ENCODE measurements around the gene ENTPD1. TPM values are rescaled to one million over a fixed set of nuclear protein-coding genes. Genes with fewer than 3 reads are reported as not detected.
A peak's percentile ranks its signal among the peaks of the same experiment; 100 is the strongest.

Gene ENTPD1
- total and polyA plus RNA-seq, 10 of the 15 experiments (the other 5 are each of a cell fraction or from before 2014, with no cell fraction given), result 110 to 413 (median 161) TPM

DNA sequence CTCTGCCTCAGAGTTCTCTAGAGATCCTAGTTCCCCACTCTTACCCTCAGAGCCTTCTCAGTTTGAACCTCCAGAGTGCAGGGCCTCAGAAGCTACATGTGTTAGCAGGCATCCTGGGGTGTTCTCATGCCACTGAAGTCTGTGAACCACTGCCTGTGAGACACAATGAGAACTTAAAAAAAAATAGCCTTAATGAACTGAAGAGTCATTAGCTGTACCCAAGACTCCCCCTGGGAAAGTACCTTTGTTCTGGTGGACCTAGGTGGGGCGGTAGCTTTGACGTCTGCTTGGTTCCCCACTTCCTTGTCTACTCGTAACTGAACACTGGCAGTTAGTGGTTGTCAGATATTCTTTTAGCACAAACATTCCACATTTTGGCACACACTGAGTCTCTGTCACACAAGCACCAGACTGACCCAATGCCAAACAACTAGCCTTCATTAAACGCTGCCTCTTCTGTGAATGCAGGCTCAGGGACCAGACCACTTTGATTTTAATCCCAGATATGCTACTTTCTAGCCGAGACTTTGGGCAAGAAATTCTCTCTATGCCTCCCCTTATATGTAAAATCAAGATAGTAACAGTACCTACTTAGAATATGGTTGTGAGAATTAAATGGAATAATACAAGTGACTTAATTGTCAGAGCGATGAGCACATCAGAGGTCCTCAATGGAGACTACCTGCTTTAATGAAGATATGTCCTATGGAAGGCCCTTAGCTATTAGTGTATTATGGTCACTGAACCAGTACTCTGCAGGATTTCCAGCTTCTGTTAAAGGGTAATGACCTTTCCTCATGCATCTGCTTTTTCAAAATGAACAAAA is 76.5 kb downstream of the ENTPD1 start (continued):
- TF ChIP-seq TCF7 (IDR thresholded peaks at IDR 0.05; ENCODE audit: borderline replicate concordance) (peak; percentile 63), HDGF (IDR thresholded peaks at IDR 0.05) (no peak), NBN (IDR thresholded peaks at IDR 0.05) (peak; percentile 99), CBFB (IDR thresholded peaks at IDR 0.05; ENCODE audit: low read depth) (peak; percentile 70; the same call in 1 of the 2 replicates), JUND (IDR thresholded peaks at IDR 0.05; ENCODE audit: low read depth, low read length) (peak; percentile 78), SMC3 (IDR thresholded peaks at IDR 0.05; ENCODE audit: borderline replicate concordance, low read length) (no peak; the same call in 1 of the 2 replicates), STAT1 (conservative IDR thresholded peaks at IDR 0.05) (no peak; the same call in 1 of the 2 replicates)
- TF ChIP-seq, protein P1, sequence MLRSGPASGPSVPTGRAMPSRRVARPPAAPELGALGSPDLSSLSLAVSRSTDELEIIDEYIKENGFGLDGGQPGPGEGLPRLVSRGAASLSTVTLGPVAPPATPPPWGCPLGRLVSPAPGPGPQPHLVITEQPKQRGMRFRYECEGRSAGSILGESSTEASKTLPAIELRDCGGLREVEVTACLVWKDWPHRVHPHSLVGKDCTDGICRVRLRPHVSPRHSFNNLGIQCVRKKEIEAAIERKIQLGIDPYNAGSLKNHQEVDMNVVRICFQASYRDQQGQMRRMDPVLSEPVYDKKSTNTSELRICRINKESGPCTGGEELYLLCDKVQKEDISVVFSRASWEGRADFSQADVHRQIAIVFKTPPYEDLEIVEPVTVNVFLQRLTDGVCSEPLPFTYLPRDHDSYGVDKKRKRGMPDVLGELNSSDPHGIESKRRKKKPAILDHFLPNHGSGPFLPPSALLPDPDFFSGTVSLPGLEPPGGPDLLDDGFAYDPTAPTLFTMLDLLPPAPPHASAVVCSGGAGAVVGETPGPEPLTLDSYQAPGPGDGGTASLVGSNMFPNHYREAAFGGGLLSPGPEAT (IDR thresholded peaks at IDR 0.05; ENCODE audit: low read depth), result peak; percentile 99
- TF ChIP-seq, protein P2, sequence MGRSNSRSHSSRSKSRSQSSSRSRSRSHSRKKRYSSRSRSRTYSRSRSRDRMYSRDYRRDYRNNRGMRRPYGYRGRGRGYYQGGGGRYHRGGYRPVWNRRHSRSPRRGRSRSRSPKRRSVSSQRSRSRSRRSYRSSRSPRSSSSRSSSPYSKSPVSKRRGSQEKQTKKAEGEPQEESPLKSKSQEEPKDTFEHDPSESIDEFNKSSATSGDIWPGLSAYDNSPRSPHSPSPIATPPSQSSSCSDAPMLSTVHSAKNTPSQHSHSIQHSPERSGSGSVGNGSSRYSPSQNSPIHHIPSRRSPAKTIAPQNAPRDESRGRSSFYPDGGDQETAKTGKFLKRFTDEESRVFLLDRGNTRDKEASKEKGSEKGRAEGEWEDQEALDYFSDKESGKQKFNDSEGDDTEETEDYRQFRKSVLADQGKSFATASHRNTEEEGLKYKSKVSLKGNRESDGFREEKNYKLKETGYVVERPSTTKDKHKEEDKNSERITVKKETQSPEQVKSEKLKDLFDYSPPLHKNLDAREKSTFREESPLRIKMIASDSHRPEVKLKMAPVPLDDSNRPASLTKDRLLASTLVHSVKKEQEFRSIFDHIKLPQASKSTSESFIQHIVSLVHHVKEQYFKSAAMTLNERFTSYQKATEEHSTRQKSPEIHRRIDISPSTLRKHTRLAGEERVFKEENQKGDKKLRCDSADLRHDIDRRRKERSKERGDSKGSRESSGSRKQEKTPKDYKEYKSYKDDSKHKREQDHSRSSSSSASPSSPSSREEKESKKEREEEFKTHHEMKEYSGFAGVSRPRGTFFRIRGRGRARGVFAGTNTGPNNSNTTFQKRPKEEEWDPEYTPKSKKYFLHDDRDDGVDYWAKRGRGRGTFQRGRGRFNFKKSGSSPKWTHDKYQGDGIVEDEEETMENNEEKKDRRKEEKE (IDR thresholded peaks at IDR 0.05), result no peak
- TF ChIP-seq, protein P3, sequence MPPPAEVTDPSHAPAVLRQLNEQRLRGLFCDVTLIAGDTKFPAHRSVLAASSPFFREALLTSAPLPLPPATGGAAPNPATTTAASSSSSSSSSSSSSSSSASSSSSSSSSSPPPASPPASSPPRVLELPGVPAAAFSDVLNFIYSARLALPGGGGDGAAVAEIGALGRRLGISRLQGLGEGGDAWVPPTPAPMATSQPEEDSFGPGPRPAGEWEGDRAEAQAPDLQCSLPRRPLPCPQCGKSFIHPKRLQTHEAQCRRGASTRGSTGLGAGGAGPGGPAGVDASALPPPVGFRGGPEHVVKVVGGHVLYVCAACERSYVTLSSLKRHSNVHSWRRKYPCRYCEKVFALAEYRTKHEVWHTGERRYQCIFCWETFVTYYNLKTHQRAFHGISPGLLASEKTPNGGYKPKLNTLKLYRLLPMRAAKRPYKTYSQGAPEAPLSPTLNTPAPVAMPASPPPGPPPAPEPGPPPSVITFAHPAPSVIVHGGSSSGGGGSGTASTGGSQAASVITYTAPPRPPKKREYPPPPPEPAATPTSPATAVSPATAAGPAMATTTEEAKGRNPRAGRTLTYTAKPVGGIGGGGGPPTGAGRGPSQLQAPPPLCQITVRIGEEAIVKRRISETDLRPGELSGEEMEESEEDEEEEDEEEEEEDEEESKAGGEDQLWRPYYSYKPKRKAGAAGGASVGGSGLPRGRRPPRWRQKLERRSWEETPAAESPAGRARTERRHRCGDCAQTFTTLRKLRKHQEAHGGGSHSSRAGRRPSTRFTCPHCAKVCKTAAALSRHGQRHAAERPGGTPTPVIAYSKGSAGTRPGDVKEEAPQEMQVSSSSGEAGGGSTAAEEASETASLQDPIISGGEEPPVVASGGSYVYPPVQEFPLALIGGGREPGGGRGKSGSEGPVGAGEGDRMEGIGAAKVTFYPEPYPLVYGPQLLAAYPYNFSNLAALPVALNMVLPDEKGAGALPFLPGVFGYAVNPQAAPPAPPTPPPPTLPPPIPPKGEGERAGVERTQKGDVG (CRISPR knock-in tag; IDR thresholded peaks at IDR 0.05), result peak; percentile 78; the same call in 1 of the 2 replicates
